Neural cell (in vitro differentiated cells): ENCODE measurements around the gene VAT1L. TPM values are rescaled to one million over a fixed set of nuclear protein-coding genes. Genes with fewer than 3 reads are reported as not detected.

Experiments used
- H2AFZ ChIP-seq: fragments of 200-600, 300-800 bp; sonication (generic), shearing (Covaris generic); 2 replicates; pipeline ENCODE4 v1.6.0; 2014; ENCODE audit warnings: low read depth, mild to moderate bottlenecking, antibody characterized with exemption, low read length, moderate library complexity
- H3F3A ChIP-seq: fragments of 200-600 bp; shearing (Covaris generic); 2 replicates; pipeline ENCODE4 v1.6.1; 2016; ENCODE audit warnings: mild to moderate bottlenecking, moderate library complexity, mixed read lengths, antibody characterized with exemption, low read length; ENCODE audit not compliant: insufficient read depth, poor library complexity, severe bottlenecking
- H3K27ac ChIP-seq: fragments of 200-600, 300-800 bp; sonication (generic), shearing (Covaris generic); 2 replicates; pipeline ENCODE4 v1.5.1; 2014; ENCODE audit warnings: mild to moderate bottlenecking, low read length, moderate library complexity
- H3K27me3 ChIP-seq: fragments of 300-800, 200-600 bp; sonication (generic), shearing (Covaris generic); 2 replicates; pipeline ENCODE4 v1.6.0; 2014; ENCODE audit warnings: mild to moderate bottlenecking, low read depth, low read length, moderate library complexity; ENCODE audit not compliant: insufficient read depth
- H3K36me3 ChIP-seq: fragments of 300-800, 200-600 bp; sonication (generic), shearing (Covaris generic); 2 replicates; pipeline ENCODE4 v1.5.1; 2014; ENCODE audit warnings: mild to moderate bottlenecking, antibody characterized with exemption, low read length, moderate library complexity; ENCODE audit not compliant: insufficient read depth
- H3K4me2 ChIP-seq: fragments of 300-800, 200-600 bp; sonication (generic), shearing (Covaris generic); 2 replicates; pipeline ENCODE4 v1.6.0; 2014; ENCODE audit warnings: mild to moderate bottlenecking, low read length
- H3K4me3 ChIP-seq: fragments of 300-800, 200-600 bp; sonication (generic), shearing (Covaris generic); 2 replicates; pipeline ENCODE4 v1.5.1; 2014; ENCODE audit warnings: mild to moderate bottlenecking, low read length, moderate library complexity
- H3K79me2 ChIP-seq: fragments of 200-600 bp; shearing (Covaris generic); replicated peaks from 2 replicates; pipeline ENCODE4 v1.6.0; 2014; ENCODE audit warnings: mild to moderate bottlenecking, low read length, moderate library complexity; ENCODE audit not compliant: insufficient read depth
- H3K9ac ChIP-seq: fragments of 300-800, 200-600 bp; sonication (generic), shearing (Covaris generic); 2 replicates; pipeline ENCODE4 v1.6.1; 2016; ENCODE audit warnings: mild to moderate bottlenecking, low read length, mixed read lengths
- H3K9me2 ChIP-seq: fragments of 200-600 bp; shearing (Covaris generic); 2 replicates; pipeline ENCODE4 v1.6.1; 2016; ENCODE audit warnings: mild to moderate bottlenecking, low read length, mixed read lengths; ENCODE audit not compliant: insufficient read depth
- H3K9me3 ChIP-seq: fragments of 200-600, 300-800 bp; sonication (generic), shearing (Covaris generic); 2 replicates; pipeline ENCODE4 v1.6.1; 2016; ENCODE audit warnings: mild to moderate bottlenecking, mixed run types, low read length, moderate library complexity, mixed read lengths
- H4K20me1 ChIP-seq: fragments of 200-600 bp; shearing (Covaris generic); 2 replicates; pipeline ENCODE4 v1.6.1; 2016; ENCODE audit warnings: mild to moderate bottlenecking, mixed run types; ENCODE audit not compliant: insufficient read depth
- CTCF ChIP-seq: fragments of 450-650 bp; IDR thresholded peaks from 2 replicates; pipeline ENCODE4 v1.5.1; 2014; ENCODE audit warnings: antibody characterized with exemption, mild to moderate bottlenecking, moderate library complexity; ENCODE audit not compliant: poor library complexity, severe bottlenecking
- EP300 ChIP-seq: fragments of 450-650 bp; conservative IDR thresholded peaks from 2 replicates; pipeline ENCODE4 v1.6.1; 2014; ENCODE audit warnings: antibody characterized with exemption, mild to moderate bottlenecking, moderate library complexity; ENCODE audit not compliant: poor library complexity, severe bottlenecking
- EZH2 ChIP-seq: fragments of 200-600, 300-800 bp; shearing (Covaris generic), sonication (generic); IDR thresholded peaks from 2 replicates; pipeline ENCODE4 v1.6.1; 2014; ENCODE audit warnings: antibody characterized with exemption, low read length, borderline replicate concordance, mild to moderate bottlenecking; ENCODE audit not compliant: insufficient read depth, poor library complexity, severe bottlenecking
- MXI1 ChIP-seq: fragments of 450-650 bp; conservative IDR thresholded peaks from 2 replicates; pipeline ENCODE4 v1.6.1; 2014; ENCODE audit warnings: antibody characterized with exemption, mild to moderate bottlenecking; ENCODE audit not compliant: poor library complexity, severe bottlenecking
- POLR2AphosphoS5 ChIP-seq: IDR thresholded peaks from 2 replicates; pipeline ENCODE4 v1.6.1; 2012
- RAD21 ChIP-seq: fragments of 450-650 bp; conservative IDR thresholded peaks from 2 replicates; pipeline ENCODE4 v1.6.1; 2014; ENCODE audit warnings: antibody characterized with exemption, mild to moderate bottlenecking, moderate library complexity
- REST ChIP-seq: IDR thresholded peaks from 2 replicates; pipeline ENCODE4 v1.6.1; 2012; ENCODE audit warnings: borderline replicate concordance
- SMC3 ChIP-seq: fragments of 450-650 bp; conservative IDR thresholded peaks from 2 replicates; pipeline ENCODE4 v1.6.1; 2014; ENCODE audit warnings: antibody characterized with exemption, mild to moderate bottlenecking, moderate library complexity; ENCODE audit not compliant: poor library complexity
- TAF1 ChIP-seq: IDR thresholded peaks from 2 replicates; pipeline ENCODE4 v1.6.1; 2012; ENCODE audit warnings: low read depth
- polyA plus RNA-seq: library from polyadenylated mRNA; depleted of rRNA; stranded (reverse); fragments of >200 nt; gene quantifications from 2 replicates; pipeline ENCODE4 v1.2.3, GENCODE V29; 2014

VAT1L gene
- polyA plus RNA-seq, 1 donor from 2014 or later: 54.5 TPM

- no peaks in the 10 kb centered on the region for H3K79me2 ChIP-seq
- H3F3A ChIP-seq: no peaks in the 10 kb centered on the region
- H2AFZ ChIP-seq: no peak overlapping the region
- no peaks in the 10 kb centered on the region for H3K9me3 ChIP-seq
- no peaks in the 10 kb centered on the region for H3K9me2 ChIP-seq
- H3K4me3 ChIP-seq: no peak overlapping the region
- H3K36me3 ChIP-seq: no peaks in the 10 kb centered on the region
- no peaks in the 10 kb centered on the region for H4K20me1 ChIP-seq
- no peak overlapping the region for H3K9ac ChIP-seq
- H3K27ac ChIP-seq: no peak overlapping the region
- H3K4me2 ChIP-seq: no peak overlapping the region
- no peaks in the 10 kb centered on the region for H3K27me3 ChIP-seq
- TF ChIP-seq REST: no peak
- TF ChIP-seq EZH2: no peak
- TF ChIP-seq CTCF: no peak
- TF ChIP-seq TAF1: no peak
- no peak for TF ChIP-seq EP300
- no peak for TF ChIP-seq RAD21
- TF ChIP-seq POLR2AphosphoS5: no peak
- no peak for TF ChIP-seq MXI1
- TF ChIP-seq SMC3: no peak
Measured at GRCh38 chr16:77842468-77842867, 54.1 kb downstream of the VAT1L start.

- H3K27ac ChIP-seq: no peak overlapping the region
- H3K9me3 ChIP-seq: no peaks in the 10 kb centered on the region
Measured at GRCh38 chr16:77843405-77843804, 55.0 kb downstream of the VAT1L start.

More at GRCh38 chr16:77843405-77843804, 55.0 kb downstream of the VAT1L start:
- no peaks in the 10 kb centered on the region for H4K20me1 ChIP-seq
- H2AFZ ChIP-seq: no peak overlapping the region
- no peaks in the 10 kb centered on the region for H3F3A ChIP-seq
- no peaks in the 10 kb centered on the region for H3K79me2 ChIP-seq
- no peaks in the 10 kb centered on the region for H3K27me3 ChIP-seq
- no peaks in the 10 kb centered on the region for H3K9me2 ChIP-seq
- no peak overlapping the region for H3K4me3 ChIP-seq
- no peak overlapping the region for H3K9ac ChIP-seq
- no peak for TF ChIP-seq EP300
- no peak for TF ChIP-seq SMC3
- TF ChIP-seq RAD21: no peak
- no peak for TF ChIP-seq POLR2AphosphoS5
- no peak for TF ChIP-seq EZH2
- no peak for TF ChIP-seq REST
- TF ChIP-seq MXI1: no peak
- no peak for TF ChIP-seq CTCF
- no peak for TF ChIP-seq TAF1
- H3K36me3 ChIP-seq: no peaks in the 10 kb centered on the region
- H3K4me2 ChIP-seq: no peak overlapping the region
